HepG2 (cell line): Measurements from ENCODE around the gene SNUPN. TPM values are rescaled to one million over a fixed set of nuclear protein-coding genes. Genes with fewer than 3 reads are reported as not detected.

Experiments
- FIP1L1 ChIP-seq: fragments of 200-400 bp; formaldehyde crosslinking; IDR thresholded peaks from 2 replicates; pipeline ENCODE4 v1.6.1; 2018; ENCODE audit warnings: low read depth, mild to moderate bottlenecking, low read length, moderate library complexity, borderline replicate concordance; ENCODE audit not compliant: insufficient read depth
- GABPB1 ChIP-seq: IDR thresholded peaks from 2 replicates; pipeline ENCODE4 v1.6.1; 2016; ENCODE audit warnings: mild to moderate bottlenecking, missing genetic modification reagents, moderate library complexity, missing compliant biosample characterization
- HNRNPH1 ChIP-seq: fragments of 200-400 bp; formaldehyde crosslinking; optimal IDR thresholded peaks from 2 replicates; pipeline ENCODE3; 2017; ENCODE audit warnings: mild to moderate bottlenecking, low read depth, low read length
- KAT7 ChIP-seq: IDR thresholded peaks from 2 replicates; pipeline ENCODE4 v1.6.1; 2018; ENCODE audit warnings: borderline replicate concordance, missing compliant biosample characterization
- POLR2A ChIP-seq, 2 experiments: IDR thresholded peaks; 2 replicates each; pipeline ENCODE4 v1.6.1; 2011; ENCODE audit warnings: low read depth in 2 of 2, low read length in 2 of 2, mild to moderate bottlenecking in 1 of 2, moderate library complexity in 1 of 2; ENCODE audit not compliant: insufficient read depth in 1 of 2
- SIN3B ChIP-seq: fragments of 150-350 bp; IDR thresholded peaks from 2 replicates; pipeline ENCODE4 v1.6.1; 2014; ENCODE audit warnings: low read length
- ZNF430 ChIP-seq: sonication (generic); formaldehyde crosslinking; IDR thresholded peaks from 2 replicates; pipeline ENCODE4 v1.9.0; 2021; ENCODE audit warnings: mild to moderate bottlenecking, missing genetic modification reagents
- ZNF510 ChIP-seq: sonication (generic); formaldehyde crosslinking; IDR thresholded peaks from 2 replicates; pipeline ENCODE4 v1.4.0; 2020; ENCODE audit warnings: low read depth, mild to moderate bottlenecking, missing genetic modification reagents
- ZNF558 ChIP-seq: sonication (generic); formaldehyde crosslinking; IDR thresholded peaks from 2 replicates; pipeline ENCODE4 v1.9.0; 2022; ENCODE audit warnings: mild to moderate bottlenecking, missing genetic modification reagents, borderline replicate concordance
- ZNF7 ChIP-seq: IDR thresholded peaks from 2 replicates; pipeline ENCODE4 v1.6.1; 2016; ENCODE audit warnings: missing biosample characterization, missing genetic modification reagents
- polyA plus RNA-seq, 8 experiments: library from polyadenylated mRNA; depleted of rRNA in 3 of 8; stranded (reverse) in 7 of 8; unstranded in 1 of 8; fragments of >200 nt; fragmentation: Illumina TruSeq in 4 of 8; extraction: Trizol in 4 of 8; gene quantifications; 2 replicates each; pipeline versions ENCODE4 v1.2.1 to v1.2.3, GENCODE V29; 2011 to 2016; ENCODE audit warnings: low read depth in 4 of 8, missing spikeins in 1 of 8, mixed read lengths in 1 of 8; ENCODE audit not compliant: insufficient read depth in 1 of 8
- total RNA-seq, 5 experiments: library from RNA; depleted of rRNA; stranded (reverse); fragments of >200 nt; fragmentation: Illumina TruSeq; extraction: Trizol; gene quantifications; 2 replicates each; pipeline ENCODE4 v1.2.3, GENCODE V29; 2016; ENCODE audit warnings: low read depth in 1 of 5
- TF ChIP-seq, protein P1 (sequence below): sonication (generic); formaldehyde crosslinking; conservative IDR thresholded peaks from 2 replicates; pipeline ENCODE4 v1.8.0; 2022; ENCODE audit warnings: missing genetic modification reagents
- TF ChIP-seq, protein P2 (sequence below): sonication (generic); formaldehyde crosslinking; IDR thresholded peaks from one replicate; pipeline ENCODE4 v1.5.1; 2020; ENCODE audit warnings: mild to moderate bottlenecking, missing genetic modification reagents; ENCODE audit errors: not compliant biosample characterization
- TF ChIP-seq, protein P3 (sequence below): sonication (generic); formaldehyde crosslinking; IDR thresholded peaks from 2 replicates; pipeline ENCODE4 v1.4.0; 2020; ENCODE audit warnings: missing genetic modification reagents
- TF ChIP-seq, protein P4 (sequence below): IDR thresholded peaks from 2 replicates; pipeline ENCODE4 v1.6.1; 2018; ENCODE audit warnings: missing genetic modification reagents

Gene SNUPN
- total and polyA plus RNA-seq, 2 of the 13 experiments (the other 11 are each of a cell fraction or from before 2014, with no cell fraction given) = 9.0 to 16.4 TPM

DNA sequence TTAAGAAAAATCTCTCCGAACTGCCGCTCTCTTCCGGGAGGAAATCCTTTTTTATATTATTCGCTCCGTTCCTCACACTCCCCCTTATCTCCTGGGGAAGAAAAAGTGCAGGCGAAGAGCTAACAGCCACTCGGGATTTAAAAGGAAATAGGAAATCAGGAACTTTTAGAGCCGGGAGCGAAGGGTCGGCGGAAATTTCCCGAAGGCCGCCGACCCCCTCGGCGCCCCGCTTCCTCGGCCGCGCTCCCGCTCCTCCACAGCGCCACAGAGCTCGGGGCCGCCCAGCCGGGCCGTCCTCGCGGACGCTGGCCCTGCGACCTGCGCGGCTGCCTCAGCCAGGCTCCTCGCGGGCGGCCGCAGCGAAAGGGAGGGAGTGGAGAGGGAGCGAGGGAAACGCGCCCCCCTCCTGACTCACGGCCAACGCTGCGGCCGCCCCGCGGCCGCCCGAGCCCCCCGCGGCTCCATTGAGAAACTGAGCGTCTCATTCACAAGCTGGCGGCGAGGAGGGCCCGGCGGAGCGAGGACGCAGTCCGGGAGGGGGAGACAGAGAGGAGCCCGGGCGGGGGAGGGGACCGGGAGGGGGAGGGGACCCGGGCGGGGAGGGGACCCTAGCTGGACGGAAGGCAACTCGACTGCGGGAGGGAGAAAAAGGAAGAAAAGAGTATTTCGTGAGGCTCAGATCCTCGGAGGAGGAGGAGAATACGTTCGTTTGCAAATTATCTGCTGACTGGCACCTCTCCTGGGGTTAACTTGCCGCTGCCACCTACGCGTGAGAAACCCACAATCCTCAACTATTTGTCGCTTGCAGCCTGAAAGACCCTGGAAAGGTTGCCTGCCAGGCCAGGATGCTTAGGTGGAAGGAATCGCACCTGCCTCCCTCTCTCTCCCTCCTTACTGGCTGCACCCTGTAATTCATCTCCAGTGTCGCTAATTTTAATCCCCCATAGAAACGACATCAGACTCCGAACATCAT, 46.3 kb downstream of the SNUPN start, which contains the start of gene PTPN9 (continued):
- TF ChIP-seq KAT7 (CRISPR knock-in tag) = peak; percentile 39; the same call in 1 of the 2 replicates
- TF ChIP-seq, protein P1, sequence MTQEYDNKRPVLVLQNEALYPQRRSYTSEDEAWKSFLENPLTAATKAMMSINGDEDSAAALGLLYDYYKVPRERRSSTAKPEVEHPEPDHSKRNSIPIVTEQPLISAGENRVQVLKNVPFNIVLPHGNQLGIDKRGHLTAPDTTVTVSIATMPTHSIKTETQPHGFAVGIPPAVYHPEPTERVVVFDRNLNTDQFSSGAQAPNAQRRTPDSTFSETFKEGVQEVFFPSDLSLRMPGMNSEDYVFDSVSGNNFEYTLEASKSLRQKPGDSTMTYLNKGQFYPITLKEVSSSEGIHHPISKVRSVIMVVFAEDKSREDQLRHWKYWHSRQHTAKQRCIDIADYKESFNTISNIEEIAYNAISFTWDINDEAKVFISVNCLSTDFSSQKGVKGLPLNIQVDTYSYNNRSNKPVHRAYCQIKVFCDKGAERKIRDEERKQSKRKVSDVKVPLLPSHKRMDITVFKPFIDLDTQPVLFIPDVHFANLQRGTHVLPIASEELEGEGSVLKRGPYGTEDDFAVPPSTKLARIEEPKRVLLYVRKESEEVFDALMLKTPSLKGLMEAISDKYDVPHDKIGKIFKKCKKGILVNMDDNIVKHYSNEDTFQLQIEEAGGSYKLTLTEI (CRISPR knock-in tag) = no peak
- no peak for TF ChIP-seq ZNF510 (CRISPR knock-in tag)
- TF ChIP-seq, protein P2, sequence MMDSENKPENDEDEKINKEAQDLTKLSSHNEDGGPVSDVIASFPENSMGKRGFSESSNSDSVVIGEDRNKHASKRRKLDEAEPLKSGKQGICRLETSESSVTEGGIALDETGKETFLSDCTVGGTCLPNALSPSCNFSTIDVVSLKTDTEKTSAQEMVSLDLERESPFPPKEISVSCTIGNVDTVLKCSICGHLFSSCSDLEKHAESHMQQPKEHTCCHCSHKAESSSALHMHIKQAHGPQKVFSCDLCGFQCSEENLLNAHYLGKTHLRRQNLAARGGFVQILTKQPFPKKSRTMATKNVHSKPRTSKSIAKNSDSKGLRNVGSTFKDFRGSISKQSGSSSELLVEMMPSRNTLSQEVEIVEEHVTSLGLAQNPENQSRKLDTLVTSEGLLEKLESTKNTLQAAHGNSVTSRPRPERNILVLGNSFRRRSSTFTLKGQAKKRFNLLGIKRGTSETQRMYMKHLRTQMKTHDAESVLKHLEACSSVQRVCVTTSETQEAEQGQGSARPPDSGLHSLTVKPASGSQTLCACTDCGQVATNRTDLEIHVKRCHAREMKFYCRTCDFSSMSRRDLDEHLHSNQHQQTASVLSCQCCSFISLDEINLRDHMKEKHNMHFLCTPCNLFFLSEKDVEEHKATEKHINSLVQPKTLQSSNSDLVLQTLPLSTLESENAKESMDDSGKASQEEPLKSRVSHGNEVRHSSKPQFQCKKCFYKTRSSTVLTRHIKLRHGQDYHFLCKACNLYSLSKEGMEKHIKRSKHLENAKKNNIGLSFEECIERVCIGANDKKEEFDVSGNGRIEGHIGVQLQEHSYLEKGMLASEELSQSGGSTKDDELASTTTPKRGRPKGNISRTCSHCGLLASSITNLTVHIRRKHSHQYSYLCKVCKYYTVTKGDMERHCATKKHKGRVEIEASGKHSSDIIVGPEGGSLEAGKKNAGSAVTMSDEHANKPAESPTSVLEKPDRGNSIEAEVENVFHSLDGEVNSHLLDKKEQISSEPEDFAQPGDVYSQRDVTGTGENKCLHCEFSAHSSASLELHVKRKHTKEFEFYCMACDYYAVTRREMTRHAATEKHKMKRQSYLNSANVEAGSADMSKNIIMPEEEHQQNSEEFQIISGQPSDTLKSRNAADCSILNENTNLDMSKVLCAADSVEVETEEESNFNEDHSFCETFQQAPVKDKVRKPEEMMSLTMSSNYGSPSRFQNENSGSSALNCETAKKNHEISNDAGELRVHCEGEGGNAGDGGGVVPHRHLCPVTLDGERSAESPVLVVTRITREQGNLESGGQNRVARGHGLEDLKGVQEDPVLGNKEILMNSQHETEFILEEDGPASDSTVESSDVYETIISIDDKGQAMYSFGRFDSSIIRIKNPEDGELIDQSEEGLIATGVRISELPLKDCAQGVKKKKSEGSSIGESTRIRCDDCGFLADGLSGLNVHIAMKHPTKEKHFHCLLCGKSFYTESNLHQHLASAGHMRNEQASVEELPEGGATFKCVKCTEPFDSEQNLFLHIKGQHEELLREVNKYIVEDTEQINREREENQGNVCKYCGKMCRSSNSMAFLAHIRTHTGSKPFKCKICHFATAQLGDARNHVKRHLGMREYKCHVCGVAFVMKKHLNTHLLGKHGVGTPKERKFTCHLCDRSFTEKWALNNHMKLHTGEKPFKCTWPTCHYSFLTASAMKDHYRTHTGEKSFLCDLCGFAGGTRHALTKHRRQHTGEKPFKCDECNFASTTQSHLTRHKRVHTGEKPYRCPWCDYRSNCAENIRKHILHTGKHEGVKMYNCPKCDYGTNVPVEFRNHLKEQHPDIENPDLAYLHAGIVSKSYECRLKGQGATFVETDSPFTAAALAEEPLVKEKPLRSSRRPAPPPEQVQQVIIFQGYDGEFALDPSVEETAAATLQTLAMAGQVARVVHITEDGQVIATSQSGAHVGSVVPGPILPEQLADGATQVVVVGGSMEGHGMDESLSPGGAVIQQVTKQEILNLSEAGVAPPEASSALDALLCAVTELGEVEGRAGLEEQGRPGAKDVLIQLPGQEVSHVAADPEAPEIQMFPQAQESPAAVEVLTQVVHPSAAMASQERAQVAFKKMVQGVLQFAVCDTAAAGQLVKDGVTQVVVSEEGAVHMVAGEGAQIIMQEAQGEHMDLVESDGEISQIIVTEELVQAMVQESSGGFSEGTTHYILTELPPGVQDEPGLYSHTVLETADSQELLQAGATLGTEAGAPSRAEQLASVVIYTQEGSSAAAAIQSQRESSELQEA = no peak
- no peak for TF ChIP-seq ZNF7 (CRISPR knock-in tag)
- TF ChIP-seq GABPB1 (CRISPR knock-in tag) = peak; percentile 37; the same call in 1 of the 2 replicates
- TF ChIP-seq HNRNPH1 = no peak
- TF ChIP-seq, protein P3, sequence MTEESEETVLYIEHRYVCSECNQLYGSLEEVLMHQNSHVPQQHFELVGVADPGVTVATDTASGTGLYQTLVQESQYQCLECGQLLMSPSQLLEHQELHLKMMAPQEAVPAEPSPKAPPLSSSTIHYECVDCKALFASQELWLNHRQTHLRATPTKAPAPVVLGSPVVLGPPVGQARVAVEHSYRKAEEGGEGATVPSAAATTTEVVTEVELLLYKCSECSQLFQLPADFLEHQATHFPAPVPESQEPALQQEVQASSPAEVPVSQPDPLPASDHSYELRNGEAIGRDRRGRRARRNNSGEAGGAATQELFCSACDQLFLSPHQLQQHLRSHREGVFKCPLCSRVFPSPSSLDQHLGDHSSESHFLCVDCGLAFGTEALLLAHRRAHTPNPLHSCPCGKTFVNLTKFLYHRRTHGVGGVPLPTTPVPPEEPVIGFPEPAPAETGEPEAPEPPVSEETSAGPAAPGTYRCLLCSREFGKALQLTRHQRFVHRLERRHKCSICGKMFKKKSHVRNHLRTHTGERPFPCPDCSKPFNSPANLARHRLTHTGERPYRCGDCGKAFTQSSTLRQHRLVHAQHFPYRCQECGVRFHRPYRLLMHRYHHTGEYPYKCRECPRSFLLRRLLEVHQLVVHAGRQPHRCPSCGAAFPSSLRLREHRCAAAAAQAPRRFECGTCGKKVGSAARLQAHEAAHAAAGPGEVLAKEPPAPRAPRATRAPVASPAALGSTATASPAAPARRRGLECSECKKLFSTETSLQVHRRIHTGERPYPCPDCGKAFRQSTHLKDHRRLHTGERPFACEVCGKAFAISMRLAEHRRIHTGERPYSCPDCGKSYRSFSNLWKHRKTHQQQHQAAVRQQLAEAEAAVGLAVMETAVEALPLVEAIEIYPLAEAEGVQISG = peak; percentile 33; the same call in 1 of the 2 replicates
- TF ChIP-seq, protein P4, sequence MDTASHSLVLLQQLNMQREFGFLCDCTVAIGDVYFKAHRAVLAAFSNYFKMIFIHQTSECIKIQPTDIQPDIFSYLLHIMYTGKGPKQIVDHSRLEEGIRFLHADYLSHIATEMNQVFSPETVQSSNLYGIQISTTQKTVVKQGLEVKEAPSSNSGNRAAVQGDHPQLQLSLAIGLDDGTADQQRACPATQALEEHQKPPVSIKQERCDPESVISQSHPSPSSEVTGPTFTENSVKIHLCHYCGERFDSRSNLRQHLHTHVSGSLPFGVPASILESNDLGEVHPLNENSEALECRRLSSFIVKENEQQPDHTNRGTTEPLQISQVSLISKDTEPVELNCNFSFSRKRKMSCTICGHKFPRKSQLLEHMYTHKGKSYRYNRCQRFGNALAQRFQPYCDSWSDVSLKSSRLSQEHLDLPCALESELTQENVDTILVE (CRISPR knock-in tag) = peak; percentile 38; the same call in 1 of the 2 replicates
- no peak for TF ChIP-seq ZNF558 (CRISPR knock-in tag)
- peak in 1 of 2 experiments; percentile 28; a peak in 2 of 4 replicates for TF ChIP-seq POLR2A (IDR thresholded peaks at IDR 0.05; ENCODE audit: insufficient read depth in 1 of 2, low read depth in 2 of 2, low read length in 2 of 2)
- TF ChIP-seq FIP1L1 = no peak
- TF ChIP-seq SIN3B = no peak
- no peak for TF ChIP-seq ZNF430 (CRISPR knock-in tag)
